Measurements from ENCODE around the gene RNF115.

DNA sequence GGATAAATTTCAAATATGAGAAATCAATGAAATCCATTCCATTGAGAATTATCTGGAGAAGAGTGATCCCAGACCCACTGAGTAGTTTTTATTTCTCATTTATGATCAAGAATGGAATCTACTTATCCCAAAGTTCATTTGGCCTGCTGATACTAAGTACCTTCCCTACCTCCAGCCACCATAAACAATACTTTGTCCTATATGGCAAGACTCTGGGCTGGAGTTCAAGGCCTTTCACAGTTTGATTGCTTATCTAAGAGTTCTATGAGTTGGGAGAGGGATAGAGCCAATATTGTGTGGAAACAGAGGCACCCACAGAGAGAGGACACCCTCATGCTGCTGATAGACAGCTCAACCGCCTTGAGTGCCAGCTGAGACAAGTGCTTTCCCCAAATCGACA lies 121.8 kb downstream of the RNF115 start:
- no peak for TF ChIP-seq POLR2A (IDR thresholded peaks at IDR 0.05)
- TF ChIP-seq, protein P1, sequence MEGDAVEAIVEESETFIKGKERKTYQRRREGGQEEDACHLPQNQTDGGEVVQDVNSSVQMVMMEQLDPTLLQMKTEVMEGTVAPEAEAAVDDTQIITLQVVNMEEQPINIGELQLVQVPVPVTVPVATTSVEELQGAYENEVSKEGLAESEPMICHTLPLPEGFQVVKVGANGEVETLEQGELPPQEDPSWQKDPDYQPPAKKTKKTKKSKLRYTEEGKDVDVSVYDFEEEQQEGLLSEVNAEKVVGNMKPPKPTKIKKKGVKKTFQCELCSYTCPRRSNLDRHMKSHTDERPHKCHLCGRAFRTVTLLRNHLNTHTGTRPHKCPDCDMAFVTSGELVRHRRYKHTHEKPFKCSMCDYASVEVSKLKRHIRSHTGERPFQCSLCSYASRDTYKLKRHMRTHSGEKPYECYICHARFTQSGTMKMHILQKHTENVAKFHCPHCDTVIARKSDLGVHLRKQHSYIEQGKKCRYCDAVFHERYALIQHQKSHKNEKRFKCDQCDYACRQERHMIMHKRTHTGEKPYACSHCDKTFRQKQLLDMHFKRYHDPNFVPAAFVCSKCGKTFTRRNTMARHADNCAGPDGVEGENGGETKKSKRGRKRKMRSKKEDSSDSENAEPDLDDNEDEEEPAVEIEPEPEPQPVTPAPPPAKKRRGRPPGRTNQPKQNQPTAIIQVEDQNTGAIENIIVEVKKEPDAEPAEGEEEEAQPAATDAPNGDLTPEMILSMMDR (IDR thresholded peaks at IDR 0.05): no peak

All from right lobe of liver (tissue), 4 donors.